A549 (cell line): ENCODE results near the gene AKAP6. TPM values are rescaled to one million over a fixed set of nuclear protein-coding genes. Genes with fewer than 3 reads are reported as not detected.

Source experiments
- ATAC-seq, 2 experiments: fragments of 200-7000 bp in 1 of 2; fragments of >200 bp in 1 of 2; cut with Nextera tagmentation in 1 of 2; cut with Tn5 transposase in 1 of 2; 3 replicates each; pipeline versions ENCODE4 v1.8.0 to v1.9.1; 2018 to 2020; ENCODE audit warnings: mild to moderate bottlenecking in 1 of 2, moderate library complexity in 1 of 2
- CTCF ChIA-PET: fragments of 300-600 bp; sonication (Branson Sonifier 250); formaldehyde crosslinking; extraction: SDS; loops from one replicate; lab custom pipeline; 2021; ENCODE audit warnings: antibody characterized with exemption, inconsistent platforms; lab: Yijun Ruan, JAX
- POLR2A ChIA-PET: fragments of 350-600 bp; formaldehyde crosslinking; extraction: SDS; loops from one replicate; lab custom pipeline; 2021; ENCODE audit warnings: antibody characterized with exemption, inconsistent platforms; lab: Yijun Ruan, JAX
- DNase-seq, 2 experiments: peaks; one replicate each; pipeline versions ENCODE4 v3.0.0 to v3.0.0-alpha.2; 2011 to 2016; ENCODE audit warnings: low read depth in 1 of 2, low spot score in 1 of 2
- FAIRE-seq: peaks from 2 replicates; lab custom pipeline; 2011; peaks lifted over from hg19 to GRCh38; lab: Jason Lieb, UNC
- H3K27ac ChIP-seq, 2 experiments: fragments of >200 bp; sonication (Bioruptor Twin); formaldehyde crosslinking; 3 replicates each; pipeline ENCODE4 v1.5.1; 2016 to 2017
- H3K4me1 ChIP-seq: fragments of >200 bp; sonication (Bioruptor Twin); formaldehyde crosslinking; 3 replicates; pipeline ENCODE4 v1.6.1; 2016
- H3K4me2 ChIP-seq: fragments of >200 bp; sonication (Bioruptor Twin); formaldehyde crosslinking; 3 replicates; pipeline ENCODE4 v1.6.1; 2016
- H3K4me3 ChIP-seq: fragments of >200 bp; sonication (Bioruptor Twin); formaldehyde crosslinking; 3 replicates; pipeline ENCODE4 v1.5.1; 2016
- H3K9me3 ChIP-seq: fragments of >200 bp; sonication (Bioruptor Twin); formaldehyde crosslinking; 3 replicates; pipeline ENCODE4 v1.6.1; 2016
- CBX2 ChIP-seq: fragments of 200-600 bp; sonication (generic); IDR thresholded peaks from 2 replicates; pipeline ENCODE4 v1.6.1; 2016; ENCODE audit warnings: low read depth, mild to moderate bottlenecking, borderline replicate concordance
- CBX8 ChIP-seq: fragments of 200-600 bp; sonication (generic); IDR thresholded peaks from 2 replicates; pipeline ENCODE4 v1.6.1; 2016
- CEBPB ChIP-seq, 2 experiments: fragments of >200 bp in 1 of 2; sonication (Bioruptor Twin) in 1 of 2; formaldehyde crosslinking in 1 of 2; IDR thresholded peaks; 2 replicates each; pipeline ENCODE4 v1.6.1; 2012 to 2016
- CHD2 ChIP-seq: fragments of 150-350 bp; IDR thresholded peaks from 2 replicates; pipeline ENCODE4 v1.6.1; 2014; ENCODE audit warnings: low read length; ENCODE audit not compliant: partially characterized antibody
- CHD4 ChIP-seq: fragments of 200-600 bp; sonication (generic); IDR thresholded peaks from 2 replicates; pipeline ENCODE4 v1.6.1; 2016; ENCODE audit warnings: antibody characterized with exemption, mild to moderate bottlenecking, borderline replicate concordance
- EHF ChIP-seq: fragments of 250-450 bp; sonication (Bioruptor Pico); IDR thresholded peaks from 2 replicates; pipeline ENCODE4 v1.5.0; 2020; ENCODE audit warnings: mild to moderate bottlenecking
- EP300 ChIP-seq, 2 experiments: fragments of >200 bp; sonication (Bioruptor Twin); formaldehyde crosslinking; IDR thresholded peaks; 2 replicates in 1 of 2; 3 replicates in 1 of 2; pipeline ENCODE4 v1.6.1; 2016 to 2017
- HOXA7 ChIP-seq: fragments of 250-450 bp; sonication (Bioruptor Pico); IDR thresholded peaks from 2 replicates; pipeline ENCODE4 v1.5.0; 2020; ENCODE audit warnings: mild to moderate bottlenecking, moderate library complexity
- HOXB13 ChIP-seq: fragments of 250-450 bp; sonication (Bioruptor Pico); IDR thresholded peaks from 2 replicates; pipeline ENCODE4 v1.5.0; 2020; ENCODE audit warnings: low read depth, mild to moderate bottlenecking, moderate library complexity
- HOXB5 ChIP-seq: fragments of 250-450 bp; sonication (Bioruptor Pico); IDR thresholded peaks from 2 replicates; pipeline ENCODE4 v1.5.0; 2020; ENCODE audit warnings: mild to moderate bottlenecking, moderate library complexity
- KDM1A ChIP-seq: fragments of 200-600 bp; sonication (generic); IDR thresholded peaks from 2 replicates; pipeline ENCODE4 v1.6.1; 2016; ENCODE audit warnings: low read depth, mild to moderate bottlenecking
- KDM5A ChIP-seq: fragments of 200-600 bp; sonication (generic); IDR thresholded peaks from 2 replicates; pipeline ENCODE4 v1.6.1; 2016; ENCODE audit warnings: antibody characterized with exemption, mild to moderate bottlenecking
- MYC ChIP-seq: IDR thresholded peaks from 2 replicates; pipeline ENCODE4 v1.6.1; 2012; ENCODE audit warnings: mild to moderate bottlenecking, inconsistent platforms, low read length, improper control_type of control experiment, borderline replicate concordance
- NPAS2 ChIP-seq: fragments of 250-450 bp; sonication (Bioruptor Pico); IDR thresholded peaks from 2 replicates; pipeline ENCODE4 v1.8.0; 2022; ENCODE audit warnings: mild to moderate bottlenecking, moderate library complexity, borderline replicate concordance
- PBX3 ChIP-seq: IDR thresholded peaks from 2 replicates; pipeline ENCODE4 v1.6.1; 2012
- PHF8 ChIP-seq: fragments of 200-600 bp; sonication (generic); IDR thresholded peaks from 2 replicates; pipeline ENCODE4 v1.6.1; 2016; ENCODE audit warnings: low read depth, mild to moderate bottlenecking, antibody characterized with exemption, moderate library complexity, borderline replicate concordance
- RARB ChIP-seq: fragments of 250-450 bp; sonication (Bioruptor Pico); IDR thresholded peaks from 2 replicates; pipeline ENCODE4 v1.8.0; 2021; ENCODE audit warnings: mild to moderate bottlenecking, moderate library complexity
- RCOR1 ChIP-seq: fragments of 150-350 bp; IDR thresholded peaks from 2 replicates; pipeline ENCODE4 v1.6.1; 2014; ENCODE audit warnings: antibody characterized with exemption, low read length, low read depth
- RFX5 ChIP-seq: fragments of 450-650 bp; IDR thresholded peaks from 2 replicates; pipeline ENCODE4 v1.7.1; 2014; ENCODE audit warnings: antibody characterized with exemption, mild to moderate bottlenecking, moderate library complexity
- SMC3 ChIP-seq: fragments of >200 bp; sonication (Bioruptor Twin); formaldehyde crosslinking; IDR thresholded peaks from 3 replicates; pipeline ENCODE4 v1.6.1; 2018; ENCODE audit warnings: inconsistent platforms
- TFCP2L1 ChIP-seq: fragments of 250-450 bp; sonication (Bioruptor Pico); IDR thresholded peaks from 2 replicates; pipeline ENCODE4 v1.5.0; 2021; ENCODE audit warnings: mild to moderate bottlenecking
- USF2 ChIP-seq: fragments of 450-650 bp; IDR thresholded peaks from 2 replicates; pipeline ENCODE4 v1.6.1; 2014; ENCODE audit warnings: antibody characterized with exemption
- ZC3H11A ChIP-seq: fragments of 450-650 bp; IDR thresholded peaks from 2 replicates; pipeline ENCODE4 v1.6.1; 2014; ENCODE audit warnings: antibody characterized with exemption, mild to moderate bottlenecking
- ZNF302 ChIP-seq: fragments of 250-450 bp; sonication (Bioruptor Pico); IDR thresholded peaks from 2 replicates; pipeline ENCODE4 v1.9.0; 2021; ENCODE audit warnings: inconsistent platforms, mild to moderate bottlenecking, moderate library complexity
- WGBS: methylation state at CpG from one replicate; pipeline ENCODE4 v1.1.6; 2017; ENCODE audit errors: missing lambda C conversion rate; 5-methylcytosine and 5-hydroxymethylcytosine counted together
- polyA plus RNA-seq, 4 experiments: library from polyadenylated mRNA; depleted of rRNA in 3 of 4; stranded (reverse); fragments of >200 nt; fragmentation: RNase III in 1 of 4; extraction: RNeasy Plus Mini Kit Qiagen cat#74134 plus additional on column Dnase treatment in 1 of 4; gene quantifications; 2 replicates in 3 of 4; 3 replicates in 1 of 4; pipeline ENCODE4 v1.2.3, GENCODE V29; 2011 to 2017
- TF ChIP-seq, protein P1 (sequence below): IDR thresholded peaks from 2 replicates; pipeline ENCODE4 v1.6.1; 2012; ENCODE audit warnings: low read depth, borderline replicate concordance
- TF ChIP-seq, protein P2 (sequence below): IDR thresholded peaks from 2 replicates; pipeline ENCODE4 v1.6.1; 2012
- TF ChIP-seq, protein P3 (sequence below): fragments of 250-450 bp; sonication (Bioruptor Pico); IDR thresholded peaks from 2 replicates; pipeline ENCODE4 v1.5.0; 2021; ENCODE audit warnings: mild to moderate bottlenecking, moderate library complexity, borderline replicate concordance

Gene AKAP6
- polyA plus RNA-seq, 2 of the 4 experiments (the other 2 are of a cell fraction) = 0.27 to 1.9 TPM

- no peak for FAIRE-seq
- Histone ChIP-seq H3K4me3 (no peak overlapping the region), H3K4me2 (no peak overlapping the region), H3K27ac (no peak overlapping the region), H3K4me1 (no peaks in the 10 kb centered on the region), H3K9me3 (no peaks in the 10 kb centered on the region)
- WGBS = 18% methylated on average over 5 of the region's 5 CpGs
- TF ChIP-seq TFCP2L1 (CRISPR knock-in tag) (no peak), HOXB13 (no peak), SMC3 (no peak), EP300 (IDR thresholded peaks at IDR 0.05) (no peak), MYC (no peak), ZC3H11A (no peak), HOXB5 (CRISPR knock-in tag) (no peak), KDM1A (no peak), ZNF302 (no peak), PHF8 (no peak), CBX2 (no peak), CHD4 (no peak), EHF (CRISPR knock-in tag) (no peak)
- TF ChIP-seq, protein P1, sequence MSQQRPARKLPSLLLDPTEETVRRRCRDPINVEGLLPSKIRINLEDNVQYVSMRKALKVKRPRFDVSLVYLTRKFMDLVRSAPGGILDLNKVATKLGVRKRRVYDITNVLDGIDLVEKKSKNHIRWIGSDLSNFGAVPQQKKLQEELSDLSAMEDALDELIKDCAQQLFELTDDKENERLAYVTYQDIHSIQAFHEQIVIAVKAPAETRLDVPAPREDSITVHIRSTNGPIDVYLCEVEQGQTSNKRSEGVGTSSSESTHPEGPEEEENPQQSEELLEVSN = no peak
- TF ChIP-seq, protein P2, sequence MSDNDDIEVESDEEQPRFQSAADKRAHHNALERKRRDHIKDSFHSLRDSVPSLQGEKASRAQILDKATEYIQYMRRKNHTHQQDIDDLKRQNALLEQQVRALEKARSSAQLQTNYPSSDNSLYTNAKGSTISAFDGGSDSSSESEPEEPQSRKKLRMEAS = no peak
- ATAC-seq = no peak
- DNase-seq = no peak
- ChIA-PET POLR2A (no interaction called here), CTCF (no interaction called here)
Measured at GRCh38 chr14:32761381-32761968, 432.4 kb downstream of the AKAP6 start.

DNA sequence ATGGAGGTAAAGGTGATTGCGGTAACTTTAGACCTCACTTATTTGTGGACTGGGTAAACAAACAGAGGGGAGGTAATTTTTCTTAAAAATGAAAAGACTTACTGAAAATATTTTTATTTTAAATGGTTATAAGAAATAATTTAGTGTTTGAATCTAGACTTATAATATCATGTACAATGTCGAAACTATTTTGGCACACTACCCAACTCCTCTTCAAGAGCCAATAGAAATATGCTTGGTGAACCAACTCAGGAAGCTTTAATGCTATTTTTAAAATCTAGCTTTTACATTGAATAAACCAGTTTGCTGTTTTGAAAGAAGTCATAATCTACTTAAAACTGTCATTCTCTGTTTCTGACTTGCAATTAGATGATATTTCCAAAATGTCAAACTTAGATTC is 433.8 kb downstream of the AKAP6 start:
- ChIA-PET POLR2A (no interaction called here), CTCF (interaction anchor here (0.8 kb wide), 1 partner anchor 187 kb away, joined by 3 read pairs; no protein-coding TSS in a partner anchor)
- no peak for DNase-seq
- Histone ChIP-seq H3K4me1 (no peaks in the 10 kb centered on the region), H3K27ac (no peak overlapping the region), H3K4me3 (no peak overlapping the region), H3K9me3 (no peaks in the 10 kb centered on the region), H3K4me2 (no peak overlapping the region)
- ATAC-seq = no peak
- WGBS = 49% methylated on average over 2 of the region's 2 CpGs
- TF ChIP-seq, protein P1 = no peak
- no peak for TF ChIP-seq CHD4
- no peak for TF ChIP-seq CEBPB (IDR thresholded peaks at IDR 0.05)
- TF ChIP-seq KDM5A = no peak
- TF ChIP-seq, protein P3, sequence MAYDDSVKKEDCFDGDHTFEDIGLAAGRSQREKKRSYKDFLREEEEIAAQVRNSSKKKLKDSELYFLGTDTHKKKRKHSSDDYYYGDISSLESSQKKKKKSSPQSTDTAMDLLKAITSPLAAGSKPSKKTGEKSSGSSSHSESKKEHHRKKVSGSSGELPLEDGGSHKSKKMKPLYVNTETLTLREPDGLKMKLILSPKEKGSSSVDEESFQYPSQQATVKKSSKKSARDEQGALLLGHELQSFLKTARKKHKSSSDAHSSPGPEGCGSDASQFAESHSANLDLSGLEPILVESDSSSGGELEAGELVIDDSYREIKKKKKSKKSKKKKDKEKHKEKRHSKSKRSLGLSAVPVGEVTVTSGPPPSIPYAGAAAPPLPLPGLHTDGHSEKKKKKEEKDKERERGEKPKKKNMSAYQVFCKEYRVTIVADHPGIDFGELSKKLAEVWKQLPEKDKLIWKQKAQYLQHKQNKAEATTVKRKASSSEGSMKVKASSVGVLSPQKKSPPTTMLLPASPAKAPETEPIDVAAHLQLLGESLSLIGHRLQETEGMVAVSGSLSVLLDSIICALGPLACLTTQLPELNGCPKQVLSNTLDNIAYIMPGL (CRISPR knock-in tag) = no peak
- TF ChIP-seq TFCP2L1 (CRISPR knock-in tag) = no peak
- TF ChIP-seq RFX5 = no peak
- TF ChIP-seq RARB (CRISPR knock-in tag) = no peak
- no peak for TF ChIP-seq RCOR1
- TF ChIP-seq PBX3 = no peak
- no peak for TF ChIP-seq CHD2
- no peak for TF ChIP-seq CBX8
- TF ChIP-seq KDM1A = no peak
- TF ChIP-seq HOXA7 (CRISPR knock-in tag) = no peak
- no peak for TF ChIP-seq USF2
- no peak for TF ChIP-seq EHF (CRISPR knock-in tag)
- TF ChIP-seq NPAS2 (CRISPR knock-in tag) = no peak
- FAIRE-seq = no peak
